ENCODE data around the gene SF3A2.

Gene SF3A2

DNA sequence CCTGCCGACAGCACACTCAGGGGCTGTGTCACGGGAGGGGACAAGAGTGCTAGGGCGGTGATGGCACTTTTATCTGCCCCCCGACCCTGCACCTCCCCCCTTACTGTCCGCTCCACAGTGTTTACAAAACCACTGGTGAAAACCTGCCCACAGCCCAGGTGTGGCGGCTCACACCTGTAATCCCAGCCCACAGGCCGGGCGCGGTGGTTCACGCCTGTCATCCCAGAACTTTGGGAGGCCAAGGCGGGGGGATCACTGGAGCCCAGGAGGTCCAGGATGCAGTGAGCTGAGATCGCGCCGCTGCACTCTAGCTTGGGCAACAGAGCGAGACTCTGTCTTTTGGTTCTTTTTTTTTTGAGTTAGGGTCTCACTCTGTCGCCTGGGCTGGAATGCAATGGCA is 59.5 kb downstream of the SF3A2 start:
- H3K9ac ChIP-seq (ENCODE audit: low read depth, low read length): no peak overlapping the region
- WGBS: 91% methylated on average over 16 of the region's 16 CpGs
- no peaks in the 10 kb centered on the region for H3K4me1 ChIP-seq (ENCODE audit: insufficient read depth, low read length)
- H3K27me3 ChIP-seq (ENCODE audit: insufficient read depth, low read length): peaks cover 39% of the 10 kb centered on the region
- no peaks in the 10 kb centered on the region for H3K9me3 ChIP-seq (ENCODE audit: insufficient read depth, low read depth, low read length)
- H3K4me3 ChIP-seq (ENCODE audit: low read length): no peak overlapping the region
- H3K27ac ChIP-seq (ENCODE audit: low read depth, low read length): no peak overlapping the region
- H3K36me3 ChIP-seq (ENCODE audit: insufficient read depth, low read length): no peaks in the 10 kb centered on the region
